Hepatocyte (in vitro differentiated cells): ENCODE measurements around the gene RBM47. TPM values are rescaled to one million over a fixed set of nuclear protein-coding genes. Genes with fewer than 3 reads are reported as not detected.

ENCODE experiments used
- DNase-seq: peaks from one replicate; pipeline ENCODE4 v3.0.0-alpha.2; 2016; ENCODE audit warnings: low spot score
- H2AFZ ChIP-seq: fragments of 200-600 bp; sonication (generic); 2 replicates; pipeline ENCODE4 v1.6.0; 2016; ENCODE audit warnings: antibody characterized with exemption, mild to moderate bottlenecking
- H3K27ac ChIP-seq: fragments of 200-600 bp; sonication (generic); 2 replicates; pipeline ENCODE4 v1.5.1; 2016; ENCODE audit warnings: mild to moderate bottlenecking
- H3K27me3 ChIP-seq: fragments of 200-600 bp; sonication (generic); 2 replicates; pipeline ENCODE4 v1.6.1; 2016
- H3K36me3 ChIP-seq: fragments of 200-600 bp; sonication (generic); replicated peaks from 2 replicates; pipeline ENCODE4 v1.5.1; 2016; ENCODE audit warnings: low read depth; ENCODE audit not compliant: insufficient read depth
- H3K4me1 ChIP-seq: fragments of 200-600 bp; sonication (generic); 2 replicates; pipeline ENCODE4 v1.5.1; 2016; ENCODE audit warnings: mild to moderate bottlenecking, moderate library complexity; ENCODE audit not compliant: insufficient read depth
- H3K4me2 ChIP-seq: fragments of 200-600 bp; sonication (generic); 2 replicates; pipeline ENCODE4 v1.6.0; 2016
- H3K4me3 ChIP-seq: fragments of 200-600 bp; sonication (generic); 2 replicates; pipeline ENCODE4 v1.5.1; 2016; ENCODE audit warnings: mild to moderate bottlenecking
- H3K79me2 ChIP-seq: fragments of 200-600 bp; sonication (generic); 2 replicates; pipeline ENCODE4 v1.6.0; 2017; ENCODE audit warnings: mild to moderate bottlenecking
- H3K9me2 ChIP-seq: fragments of 200-600 bp; sonication (generic); replicated peaks from 2 replicates; pipeline ENCODE4 v1.6.0; 2017; ENCODE audit warnings: mild to moderate bottlenecking; ENCODE audit not compliant: insufficient read depth
- H3K9me3 ChIP-seq: fragments of 200-600 bp; sonication (generic); 2 replicates; pipeline ENCODE4 v1.5.1; 2016; ENCODE audit warnings: low read depth, mild to moderate bottlenecking
- H4K20me1 ChIP-seq: fragments of 200-600 bp; sonication (generic); 2 replicates; pipeline ENCODE4 v1.6.0; 2016; ENCODE audit warnings: mild to moderate bottlenecking; ENCODE audit not compliant: insufficient read depth, poor library complexity, severe bottlenecking
- EZH2 ChIP-seq: fragments of 200-600 bp; sonication (generic); IDR thresholded peaks from 2 replicates; pipeline ENCODE4 v1.6.1; 2016; ENCODE audit warnings: antibody characterized with exemption, mild to moderate bottlenecking, borderline replicate concordance
- EZH2phosphoT487 ChIP-seq: fragments of 200-600 bp; sonication (generic); IDR thresholded peaks from one replicate; pipeline ENCODE4 v1.6.1; 2018; ENCODE audit warnings: antibody characterized with exemption, mild to moderate bottlenecking, low read depth, moderate library complexity; ENCODE audit not compliant: unreplicated experiment, severe bottlenecking
- WGBS: methylation state at CpG from one replicate; pipeline ENCODE4 v1.1.6; 2016; ENCODE audit warnings: low lambda C conversion rate; ENCODE audit errors: missing lambda C conversion rate; 5-methylcytosine and 5-hydroxymethylcytosine counted together
- polyA plus RNA-seq: library from polyadenylated mRNA; unstranded; fragments of >200 nt; fragmentation: Nextera tagmentation; extraction: Ambion mirVana; gene quantifications from 2 replicates; pipeline ENCODE4 v1.2.1, GENCODE V29; 2016
- total RNA-seq: library from RNA; depleted of rRNA; stranded (reverse); fragments of >200 nt; gene quantifications from 2 replicates; pipeline ENCODE4 v1.2.3, GENCODE V29; 2014
- TF ChIP-seq, protein P1 (sequence below): fragments of 200-600 bp; sonication (generic); IDR thresholded peaks from 2 replicates; pipeline ENCODE4 v1.5.1; 2016; ENCODE audit warnings: antibody characterized with exemption, mild to moderate bottlenecking; ENCODE audit not compliant: poor library complexity

Gene RBM47
- total and polyA plus RNA-seq, 2 experiments from 2014 or later = 49.8 to 137 TPM

DNA sequence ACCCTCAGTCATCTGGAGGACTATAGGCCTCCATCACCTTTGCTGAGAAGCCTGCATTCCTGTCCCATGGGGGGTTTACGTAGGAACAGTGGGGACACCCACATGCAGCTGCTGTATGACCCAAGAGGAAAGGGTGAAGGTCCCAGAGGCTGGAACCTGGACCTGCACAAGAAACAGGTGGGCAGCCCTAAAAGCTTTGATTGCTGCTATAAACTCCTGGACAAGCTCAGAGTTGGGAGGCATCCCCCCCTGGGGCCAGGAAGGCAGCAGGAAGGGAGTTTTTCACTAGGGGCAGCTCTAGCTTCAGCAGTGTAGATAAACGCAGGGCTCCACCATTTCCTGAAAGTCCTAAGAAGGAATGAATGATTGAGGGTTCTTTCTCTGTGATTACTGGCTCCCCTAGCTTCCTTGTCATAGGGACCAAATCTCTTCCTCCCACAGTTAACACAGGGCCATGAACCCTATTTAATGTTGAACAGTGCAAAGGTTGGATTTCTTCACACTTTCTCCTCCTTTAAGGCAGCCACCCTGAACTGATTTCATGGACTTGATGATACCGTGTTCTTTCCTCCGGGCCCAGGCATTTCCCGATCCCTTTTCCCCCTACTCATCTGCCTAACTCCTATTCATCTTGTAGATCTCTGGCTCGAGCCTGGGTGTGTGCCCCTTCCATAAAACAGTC, 210.3 kb downstream of the RBM47 start:
- H2AFZ ChIP-seq = no peak overlapping the region

DNA sequence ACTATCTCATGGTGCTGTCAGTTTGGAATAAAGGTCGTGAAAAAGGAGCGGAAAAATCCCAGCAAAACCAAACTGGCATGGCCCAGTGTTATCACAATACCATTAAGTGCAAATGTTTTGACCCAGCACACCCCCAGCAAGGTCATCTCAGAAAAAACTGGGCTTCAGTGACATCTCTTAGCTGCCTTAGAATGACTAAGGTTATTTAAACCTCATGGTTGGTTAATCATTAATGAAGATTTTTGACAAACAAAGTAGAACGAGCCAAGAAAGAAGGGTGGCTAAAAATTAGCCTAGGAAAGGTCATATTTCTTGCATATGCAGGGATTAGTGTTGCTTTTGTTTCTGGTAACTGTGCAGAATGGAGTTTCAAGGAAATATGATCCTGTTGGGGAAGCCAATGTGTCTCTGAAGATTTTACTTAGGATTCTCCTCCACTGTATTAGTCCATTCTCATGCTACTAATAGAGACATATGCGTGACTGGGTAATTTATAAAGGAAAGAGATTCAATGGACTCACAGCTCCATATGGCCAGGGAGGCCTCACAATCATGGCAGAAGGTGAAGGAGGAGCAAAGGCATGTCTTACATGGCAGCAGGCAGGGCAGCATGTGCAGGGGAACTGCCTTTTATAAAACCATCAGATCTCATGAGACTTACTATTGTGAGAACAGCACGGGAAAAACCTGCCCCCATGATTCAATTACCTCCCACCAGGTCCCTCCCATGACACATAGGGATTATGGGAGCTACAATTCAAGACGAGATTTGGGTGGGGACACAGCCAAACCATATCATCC, 211.0 kb downstream of the RBM47 start:
- H2AFZ ChIP-seq = no peak overlapping the region

More for the DNA sequence above, 210.3 kb downstream of the RBM47 start:
- H3K27me3 ChIP-seq = no peaks in the 10 kb centered on the region
- no peak for TF ChIP-seq EZH2phosphoT487
- no peak overlapping the region for H3K4me2 ChIP-seq
- no peaks in the 10 kb centered on the region for H4K20me1 ChIP-seq
- no peaks in the 10 kb centered on the region for H3K9me2 ChIP-seq
- H3K4me1 ChIP-seq = peaks cover 23% of the 10 kb centered on the region
- no peaks in the 10 kb centered on the region for H3K36me3 ChIP-seq
- no peaks in the 10 kb centered on the region for H3K9me3 ChIP-seq
- 46% methylated on average over 6 of the region's 6 CpGs for WGBS
- no peak overlapping the region for H3K4me3 ChIP-seq
- H3K27ac ChIP-seq = peak overlapping the region; percentile 93
- H3K79me2 ChIP-seq = no peaks in the 10 kb centered on the region
- peak; percentile 28 for DNase-seq

DNA sequence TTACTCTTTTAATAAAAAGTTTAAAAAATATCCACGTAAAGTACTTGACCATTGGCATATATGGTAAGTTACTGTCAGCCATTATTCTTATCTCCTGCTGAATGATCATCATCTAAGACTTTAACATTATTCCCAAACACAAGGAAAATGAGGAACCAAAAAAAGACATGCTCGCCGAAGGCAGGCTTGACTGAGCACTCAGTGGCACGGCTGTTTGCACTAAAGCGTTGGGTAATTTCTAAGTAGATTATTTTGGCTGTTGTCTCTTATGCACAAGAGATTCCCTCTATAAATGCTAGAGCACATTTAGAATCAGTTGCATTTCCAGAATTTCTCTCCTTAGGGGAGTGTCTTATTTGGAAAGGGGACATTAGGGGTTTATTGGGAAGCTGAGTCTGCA, 211.7 kb downstream of the RBM47 start:
- H3K4me2 ChIP-seq = peak overlapping the region; percentile 46
- no peak overlapping the region for H2AFZ ChIP-seq
- H3K27ac ChIP-seq = peak overlapping the region; percentile 93
- no peaks in the 10 kb centered on the region for H3K36me3 ChIP-seq
- no peak overlapping the region for H3K4me3 ChIP-seq
- H3K9me2 ChIP-seq = no peaks in the 10 kb centered on the region
- no peaks in the 10 kb centered on the region for H3K9me3 ChIP-seq
- H3K27me3 ChIP-seq = no peaks in the 10 kb centered on the region
- H4K20me1 ChIP-seq = no peaks in the 10 kb centered on the region
- TF ChIP-seq EZH2 (no peak), EZH2phosphoT487 (no peak)
- TF ChIP-seq, protein P1, sequence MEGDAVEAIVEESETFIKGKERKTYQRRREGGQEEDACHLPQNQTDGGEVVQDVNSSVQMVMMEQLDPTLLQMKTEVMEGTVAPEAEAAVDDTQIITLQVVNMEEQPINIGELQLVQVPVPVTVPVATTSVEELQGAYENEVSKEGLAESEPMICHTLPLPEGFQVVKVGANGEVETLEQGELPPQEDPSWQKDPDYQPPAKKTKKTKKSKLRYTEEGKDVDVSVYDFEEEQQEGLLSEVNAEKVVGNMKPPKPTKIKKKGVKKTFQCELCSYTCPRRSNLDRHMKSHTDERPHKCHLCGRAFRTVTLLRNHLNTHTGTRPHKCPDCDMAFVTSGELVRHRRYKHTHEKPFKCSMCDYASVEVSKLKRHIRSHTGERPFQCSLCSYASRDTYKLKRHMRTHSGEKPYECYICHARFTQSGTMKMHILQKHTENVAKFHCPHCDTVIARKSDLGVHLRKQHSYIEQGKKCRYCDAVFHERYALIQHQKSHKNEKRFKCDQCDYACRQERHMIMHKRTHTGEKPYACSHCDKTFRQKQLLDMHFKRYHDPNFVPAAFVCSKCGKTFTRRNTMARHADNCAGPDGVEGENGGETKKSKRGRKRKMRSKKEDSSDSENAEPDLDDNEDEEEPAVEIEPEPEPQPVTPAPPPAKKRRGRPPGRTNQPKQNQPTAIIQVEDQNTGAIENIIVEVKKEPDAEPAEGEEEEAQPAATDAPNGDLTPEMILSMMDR = no peak
- no peaks in the 10 kb centered on the region for H3K79me2 ChIP-seq
- WGBS = 77% methylated on average over 5 of the region's 5 CpGs
- H3K4me1 ChIP-seq = peaks cover 20% of the 10 kb centered on the region
- no peak for DNase-seq

More for the DNA sequence above, 211.0 kb downstream of the RBM47 start:
- no peaks in the 10 kb centered on the region for H3K27me3 ChIP-seq
- peak; percentile 58 for DNase-seq
- H3K27ac ChIP-seq = peak overlapping the region; percentile 93
- no peaks in the 10 kb centered on the region for H3K79me2 ChIP-seq
- peaks cover 20% of the 10 kb centered on the region for H3K4me1 ChIP-seq
- H3K4me2 ChIP-seq = peak overlapping the region; percentile 58
- no peaks in the 10 kb centered on the region for H3K9me3 ChIP-seq
- no peaks in the 10 kb centered on the region for H3K36me3 ChIP-seq
- H3K9me2 ChIP-seq = no peaks in the 10 kb centered on the region
- H4K20me1 ChIP-seq = no peaks in the 10 kb centered on the region
- no peak overlapping the region for H3K4me3 ChIP-seq
- TF ChIP-seq EZH2 (no peak), EZH2phosphoT487 (no peak)
- TF ChIP-seq, protein P1 = no peak
- WGBS = 58% methylated on average over 6 of the region's 6 CpGs

DNA sequence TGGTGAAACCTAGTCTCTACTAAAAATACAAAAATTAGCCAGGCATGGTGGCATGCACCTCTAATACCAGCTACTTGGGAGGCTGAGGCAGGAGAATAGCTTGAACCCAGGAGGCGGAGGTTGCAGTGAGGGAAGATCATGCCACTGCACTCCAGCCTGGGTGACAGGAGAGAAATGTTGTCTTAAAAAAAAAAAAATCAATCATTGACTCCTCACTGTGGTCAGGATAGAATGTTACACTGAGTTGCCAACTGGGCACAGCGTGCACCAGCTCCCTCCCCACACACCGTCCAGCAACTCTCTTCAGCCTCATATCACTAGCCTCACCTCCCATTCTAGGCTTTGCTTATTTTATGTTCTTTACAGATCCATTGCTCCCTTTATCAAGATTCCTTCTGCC, 215.0 kb downstream of the RBM47 start:
- Histone ChIP-seq H3K27ac (no peak overlapping the region), H2AFZ (no peak overlapping the region), H3K36me3 (no peaks in the 10 kb centered on the region), H3K4me3 (no peak overlapping the region), H3K4me2 (no peak overlapping the region), H3K9me3 (no peaks in the 10 kb centered on the region), H3K4me1 (peaks cover 20% of the 10 kb centered on the region), H3K9me2 (no peaks in the 10 kb centered on the region), H3K27me3 (no peaks in the 10 kb centered on the region), H4K20me1 (no peaks in the 10 kb centered on the region), H3K79me2 (no peaks in the 10 kb centered on the region)
- TF ChIP-seq, protein P1 = no peak
- TF ChIP-seq EZH2phosphoT487 (no peak), EZH2 (no peak)
- 58% methylated on average over 3 of the region's 3 CpGs for WGBS
- DNase-seq = no peak
